GM21526 (cell line): ENCODE results near the gene LCN2.

Source experiments
- ATAC-seq: cut with Tn5 transposase; IDR thresholded peaks from one replicate; pipeline ENCODE4 v1.9.1; 2021; ENCODE audit warnings: moderate library complexity; ENCODE audit not compliant: unreplicated experiment, low FRiP score

The LCN2 gene

GRCh38 chr9:128190516-128191405, 41.5 kb downstream of the LCN2 start:
- ATAC-seq = no peak

GRCh38 chr9:128191406-128192046, 42.3 kb downstream of the LCN2 start, which contains the start of gene CIZ1:
Gene CIZ1 (minus strand): TSS chr9:128191572. CDS start chr9:128190857, 715 bp downstream.
- peak; percentile 52 for ATAC-seq

- ATAC-seq = no peak
Observed at GRCh38 chr9:128192601-128193371, 43.5 kb downstream of the LCN2 start.

- no peak for ATAC-seq
Observed at GRCh38 chr9:128193469-128194096, 44.3 kb downstream of the LCN2 start.

- no peak for ATAC-seq
Observed at GRCh38 chr9:128201441-128202369, 52.5 kb downstream of the LCN2 start.

- ATAC-seq = no peak
Observed at GRCh38 chr9:128202648-128203023, 53.4 kb downstream of the LCN2 start.
